ENCODE measurements around the gene SLC26A1. TPM values are rescaled to one million over a fixed set of nuclear protein-coding genes. Genes with fewer than 3 reads are reported as not detected.
"Not testable (repeated sequence)": the region's sequence is repeated elsewhere in the genome, so short reads cannot be mapped to it uniquely, and the experiment has no call there.

The SLC26A1 gene
- total and polyA plus RNA-seq, 3 experiments from 2014 or later = 1.1 TPM; not detected in 2

- H3K9me3 Mint-ChIP-seq = no peaks in the 10 kb centered on the region
- no peaks in the 10 kb centered on the region for H3K36me3 Mint-ChIP-seq
- DNase-seq = no peak
- peaks cover 17 to 43% of the 10 kb centered on the region in 2 donors for H3K27me3 Mint-ChIP-seq
- H3K27ac Mint-ChIP-seq = no peak overlapping the region
- POLR2A ChIA-PET = no interaction called here
- H3K4me1 Mint-ChIP-seq = peaks cover 0 to 14% (median 1%) of the 10 kb centered on the region in 3 donors
- CTCF ChIA-PET = no interaction called here
- Histone ChIP-seq H3K4me3 (ENCODE audit: low read length) (no peak overlapping the region), H3K36me3 (ENCODE audit: insufficient read depth, low read length) (no peaks in the 10 kb centered on the region), H3K27me3 (ENCODE audit: insufficient read depth, low read length, poor library complexity, severe bottlenecking) (peaks cover 22% of the 10 kb centered on the region), H3K27ac (ENCODE audit: low read depth, low read length) (no peak overlapping the region), H3K4me1 (ENCODE audit: insufficient read depth, low read length) (no peaks in the 10 kb centered on the region), H3K9me3 (ENCODE audit: low read length) (no peaks in the 10 kb centered on the region)
- H3K4me3 Mint-ChIP-seq = no peak overlapping the region
Observed at GRCh38 chr4:1000686-1001260, 7.6 kb upstream of the SLC26A1 start.

- ChIA-PET CTCF (no interaction called here), POLR2A (no interaction called here)
- Histone ChIP-seq H3K4me3 (ENCODE audit: low read length) (no peak overlapping the region), H3K27ac (ENCODE audit: low read depth, low read length) (no peak overlapping the region), H3K36me3 (ENCODE audit: insufficient read depth, low read length) (no peaks in the 10 kb centered on the region), H3K9me3 (ENCODE audit: low read length) (no peaks in the 10 kb centered on the region), H3K4me1 (ENCODE audit: insufficient read depth, low read length) (no peaks in the 10 kb centered on the region), H3K27me3 (ENCODE audit: insufficient read depth, low read length, poor library complexity, severe bottlenecking) (peaks cover 18% of the 10 kb centered on the region)
- no peak for DNase-seq
- Mint-ChIP-seq H3K36me3 (no peaks in the 10 kb centered on the region), H3K4me1 (peaks cover 0 to 14% (median 1%) of the 10 kb centered on the region in 3 donors), H3K27ac (no peak overlapping the region), H3K9me3 (no peaks in the 10 kb centered on the region), H3K4me3 (no peak overlapping the region), H3K27me3 (peaks cover 14 to 39% of the 10 kb centered on the region in 2 donors)
Observed at GRCh38 chr4:999882-1000425, 6.8 kb upstream of the SLC26A1 start.

- H3K4me3 Mint-ChIP-seq; H3K27ac Mint-ChIP-seq; H3K9me3 ChIP-seq (ENCODE audit: low read length); H3K36me3 Mint-ChIP-seq; CTCF ChIA-PET; DNase-seq; H3K4me3 ChIP-seq (ENCODE audit: low read length); H3K36me3 ChIP-seq (ENCODE audit: insufficient read depth, low read length); H3K9me3 Mint-ChIP-seq; POLR2A ChIA-PET; H3K4me1 ChIP-seq (ENCODE audit: insufficient read depth, low read length); H3K27ac ChIP-seq (ENCODE audit: low read depth, low read length): not testable (repeated sequence)
- peaks cover 0 to 14% (median 1%) of the 10 kb centered on the region in 3 donors for H3K4me1 Mint-ChIP-seq
- peaks cover 11 to 34% of the 10 kb centered on the region in 2 donors for H3K27me3 Mint-ChIP-seq
- H3K27me3 ChIP-seq (ENCODE audit: insufficient read depth, low read length, poor library complexity, severe bottlenecking) = peaks cover 18% of the 10 kb centered on the region
Observed at GRCh38 chr4:999240-999863, 6.1 kb upstream of the SLC26A1 start.

GRCh38 chr4:998096-998691, 5.0 kb upstream of the SLC26A1 start:
- peak overlapping the region in 2 of 7 donors; percentile 29 to 49 for H3K4me3 Mint-ChIP-seq
- peaks cover 18% of the 10 kb centered on the region for H3K27me3 ChIP-seq (ENCODE audit: insufficient read depth, low read length, poor library complexity, severe bottlenecking)
- no peak overlapping the region for H3K4me3 ChIP-seq (ENCODE audit: low read length)

DNA sequence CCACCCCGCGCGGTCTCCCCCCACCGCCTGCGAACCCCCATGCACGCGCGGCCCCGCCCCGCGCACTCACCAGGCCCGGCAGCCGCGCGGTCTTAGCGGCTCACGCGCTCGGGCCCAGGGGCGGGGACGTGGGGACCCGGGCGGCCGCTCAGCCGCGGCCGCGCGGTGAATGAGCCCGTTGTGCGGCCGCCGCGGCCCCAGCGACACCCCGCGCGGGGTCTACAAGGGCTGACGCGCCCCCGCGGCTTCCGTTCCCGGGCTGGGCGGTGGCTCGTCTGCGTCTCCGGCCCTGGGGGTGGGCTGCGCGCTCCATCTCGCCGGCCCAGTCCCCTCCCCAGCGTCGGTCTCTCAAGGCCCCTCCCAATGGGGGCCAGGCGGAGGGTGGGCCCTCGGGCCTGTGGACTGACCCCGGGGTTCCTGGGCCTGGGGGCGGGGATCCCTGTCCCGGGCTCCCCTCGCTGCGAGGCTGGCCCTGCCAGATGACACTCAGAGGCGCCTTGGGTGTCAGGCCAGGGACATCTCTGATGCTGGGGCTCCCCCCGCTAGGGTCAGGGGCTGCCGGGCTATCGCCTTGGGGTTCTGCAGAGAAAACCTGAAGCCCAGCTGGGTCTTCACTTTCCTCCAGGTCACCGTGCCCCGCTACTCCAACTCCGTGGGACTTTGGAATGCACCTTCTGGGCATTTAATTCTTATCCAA, 4.3 kb upstream of the SLC26A1 start:
- H3K9me3 ChIP-seq (ENCODE audit: low read length) = no peaks in the 10 kb centered on the region
- no peak for DNase-seq
- no peak overlapping the region for H3K27ac Mint-ChIP-seq
- H3K27ac ChIP-seq (ENCODE audit: low read depth, low read length) = no peak overlapping the region
- no peaks in the 10 kb centered on the region for H3K36me3 ChIP-seq (ENCODE audit: insufficient read depth, low read length)
- H3K9me3 Mint-ChIP-seq = no peaks in the 10 kb centered on the region
- ChIA-PET CTCF (no interaction called here), POLR2A (no interaction called here)
- H3K36me3 Mint-ChIP-seq = no peaks in the 10 kb centered on the region
- H3K4me3 Mint-ChIP-seq = peak overlapping the region in 1 of 7 donors; percentile 29
- no peak overlapping the region for H3K4me3 ChIP-seq (ENCODE audit: low read length)
- H3K27me3 Mint-ChIP-seq = peaks cover 11 to 27% of the 10 kb centered on the region in 2 donors
- H3K4me1 Mint-ChIP-seq = peaks cover 0 to 11% (median 1%) of the 10 kb centered on the region in 3 donors
- peaks cover 18% of the 10 kb centered on the region for H3K27me3 ChIP-seq (ENCODE audit: insufficient read depth, low read length, poor library complexity, severe bottlenecking)
- H3K4me1 ChIP-seq (ENCODE audit: insufficient read depth, low read length) = no peaks in the 10 kb centered on the region

More at GRCh38 chr4:998096-998691, 5.0 kb upstream of the SLC26A1 start:
- ChIA-PET POLR2A (no interaction called here), CTCF (no interaction called here)
- Histone ChIP-seq H3K4me1 (ENCODE audit: insufficient read depth, low read length) (no peaks in the 10 kb centered on the region), H3K36me3 (ENCODE audit: insufficient read depth, low read length) (no peaks in the 10 kb centered on the region), H3K9me3 (ENCODE audit: low read length) (no peaks in the 10 kb centered on the region), H3K27ac (ENCODE audit: low read depth, low read length) (no peak overlapping the region)
- Mint-ChIP-seq H3K27ac (no peak overlapping the region), H3K27me3 (peaks cover 11 to 27% of the 10 kb centered on the region in 2 donors), H3K36me3 (no peaks in the 10 kb centered on the region), H3K4me1 (peaks cover 0 to 11% (median 1%) of the 10 kb centered on the region in 3 donors), H3K9me3 (no peaks in the 10 kb centered on the region)
- DNase-seq = no peak

DNA sequence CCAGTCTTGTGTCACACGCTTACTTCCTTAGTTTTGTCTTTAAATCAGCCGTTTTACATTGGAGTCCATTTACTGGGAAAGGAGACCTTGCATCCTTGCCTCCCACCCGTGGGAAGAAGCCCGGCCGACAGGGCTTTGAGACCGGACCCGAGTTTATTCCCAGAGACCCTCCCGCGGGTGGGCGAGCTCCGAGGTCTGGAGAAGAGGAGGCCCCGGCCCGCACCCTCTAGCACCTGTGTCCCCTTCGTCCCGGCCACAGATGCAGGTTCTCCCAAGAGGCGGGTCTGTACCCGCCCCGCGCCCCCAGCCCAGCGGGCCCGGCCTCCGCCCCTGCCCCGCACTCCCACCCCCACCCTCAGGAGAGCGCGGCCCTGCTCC, 3.8 kb upstream of the SLC26A1 start:
- Histone ChIP-seq H3K36me3 (ENCODE audit: insufficient read depth, low read length) (no peaks in the 10 kb centered on the region), H3K27ac (ENCODE audit: low read depth, low read length) (peak overlapping the region; percentile 75), H3K27me3 (ENCODE audit: insufficient read depth, low read length, poor library complexity, severe bottlenecking) (peaks cover 15% of the 10 kb centered on the region), H3K4me1 (ENCODE audit: insufficient read depth, low read length) (no peaks in the 10 kb centered on the region), H3K9me3 (ENCODE audit: low read length) (no peaks in the 10 kb centered on the region), H3K4me3 (ENCODE audit: low read length) (no peak overlapping the region)
- H3K27ac Mint-ChIP-seq = no peak overlapping the region
- peaks cover 0 to 3% (median 0%) of the 10 kb centered on the region in 3 donors for H3K36me3 Mint-ChIP-seq
- CTCF ChIA-PET = no interaction called here
- H3K4me3 Mint-ChIP-seq = peak overlapping the region in 1 of 7 donors; percentile 6
- POLR2A ChIA-PET = no interaction called here
- no peak for DNase-seq
- H3K27me3 Mint-ChIP-seq = peaks cover 10 to 23% of the 10 kb centered on the region in 2 donors
- H3K9me3 Mint-ChIP-seq = no peaks in the 10 kb centered on the region
- peaks cover 0 to 11% (median 1%) of the 10 kb centered on the region in 3 donors for H3K4me1 Mint-ChIP-seq

- peaks cover 0 to 3% (median 0%) of the 10 kb centered on the region in 3 donors for H3K36me3 Mint-ChIP-seq
- CTCF ChIA-PET = no interaction called here
Observed at GRCh38 chr4:996030-996996, 3.1 kb upstream of the SLC26A1 start.

More at GRCh38 chr4:996030-996996, 3.1 kb upstream of the SLC26A1 start:
- Histone ChIP-seq H3K36me3 (ENCODE audit: insufficient read depth, low read length) (no peaks in the 10 kb centered on the region), H3K27ac (ENCODE audit: low read depth, low read length) (peak overlapping the region; percentile 75), H3K4me1 (ENCODE audit: insufficient read depth, low read length) (no peaks in the 10 kb centered on the region), H3K9me3 (ENCODE audit: low read length) (no peaks in the 10 kb centered on the region), H3K4me3 (ENCODE audit: low read length) (no peak overlapping the region), H3K27me3 (ENCODE audit: insufficient read depth, low read length, poor library complexity, severe bottlenecking) (peaks cover 13% of the 10 kb centered on the region)
- POLR2A ChIA-PET = no interaction called here
- no peak overlapping the region for H3K4me3 Mint-ChIP-seq
- H3K27me3 Mint-ChIP-seq = peaks cover 10 to 20% of the 10 kb centered on the region in 2 donors
- H3K9me3 Mint-ChIP-seq = no peaks in the 10 kb centered on the region
- no peak for DNase-seq
- peaks cover 0 to 11% (median 1%) of the 10 kb centered on the region in 3 donors for H3K4me1 Mint-ChIP-seq
- no peak overlapping the region for H3K27ac Mint-ChIP-seq
